Stimulated activated CD4-positive, alpha-beta T cell treated with anti-CD3 and anti-CD28 coated beads, Interleukin-12 subunit alpha, Interleukin-12 subunit beta, amount 100 ng/mL, for 4 hours (primary cell): ENCODE measurements around the gene PLOD3.

ENCODE experiments used
- DNase-seq: peaks from one replicate; pipeline ENCODE4 v3.0.0-alpha.2; 2020

PLOD3 gene

GRCh38 chr7:101163279-101164070 lies 53.9 kb downstream of the PLOD3 start:
- no peak for DNase-seq

GRCh38 chr7:101162551-101163278 lies 54.7 kb downstream of the PLOD3 start:
- DNase-seq, result no peak

GRCh38 chr7:101161692-101162471 lies 55.5 kb downstream of the PLOD3 start:
- no peak for DNase-seq

GRCh38 chr7:101160910-101161309 lies 56.5 kb downstream of the PLOD3 start:
- no peak for DNase-seq

- no peak for DNase-seq
Measured at GRCh38 chr7:101159696-101160674, 57.4 kb downstream of the PLOD3 start.

GRCh38 chr7:101156866-101157589 lies 60.4 kb downstream of the PLOD3 start:
- no peak for DNase-seq

GRCh38 chr7:101156277-101156676 lies 61.1 kb downstream of the PLOD3 start:
- DNase-seq, result no peak
